ENCODE data around the gene PSTPIP2. TPM values are rescaled to one million over a fixed set of nuclear protein-coding genes. Genes with fewer than 3 reads are reported as not detected.
"Not testable (repeated sequence)": the region's sequence is repeated elsewhere in the genome, so short reads cannot be mapped to it uniquely, and the experiment has no call there.

Gene PSTPIP2
- total and polyA plus RNA-seq, 9 of the 15 experiments (the other 6 are each of a cell fraction or from before 2014, with no cell fraction given) = 14.0 to 45.7 (median 27.1) TPM

DNA sequence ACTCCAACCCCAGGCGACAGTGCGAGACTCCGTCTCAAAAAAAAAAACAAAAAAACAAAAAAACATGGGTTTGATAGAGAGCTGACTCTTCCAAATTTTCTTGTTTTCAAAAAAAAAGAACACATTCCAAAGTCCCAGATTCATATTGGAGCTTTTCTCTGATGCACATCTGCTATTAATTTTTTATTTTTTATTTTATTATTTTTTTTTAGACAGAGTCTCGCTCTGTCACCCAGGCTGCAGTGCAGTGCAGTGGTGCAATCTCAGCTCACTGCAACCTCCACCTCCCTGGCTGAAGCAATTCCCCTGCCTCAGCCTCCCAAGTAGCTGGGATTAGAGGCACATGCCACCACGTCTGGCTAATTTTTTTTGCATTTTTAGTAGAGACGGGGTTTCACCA lies 79.5 kb downstream of the PSTPIP2 start:
- H3K4me1 ChIP-seq (replicated peaks in 1 of 2; ENCODE audit: control insufficient read depth in 2 of 2, insufficient read depth in 2 of 2, low read length in 2 of 2); H3K9me3 ChIP-seq (replicated peaks; ENCODE audit: control insufficient read depth, insufficient read depth, low read depth, low read length); H3K4me2 ChIP-seq (ENCODE audit: insufficient read depth, low read length); H3K27me3 ChIP-seq (ENCODE audit: control insufficient read depth in 2 of 2, insufficient read depth in 2 of 2, low read length in 2 of 2); H3K4me3 ChIP-seq; intact Hi-C loops (cut with micrococcal nuclease); H2AFZ ChIP-seq (ENCODE audit: low read depth, low read length); H4K20me1 ChIP-seq (replicated peaks; ENCODE audit: control insufficient read depth, insufficient read depth, low read length); CTCF ChIA-PET (ENCODE audit: low intra/inter-chr PET ratio); H3K27ac ChIP-seq (ENCODE audit: extremely low read depth, low read depth, low read length); DNase-seq (ENCODE audit: extremely low read depth in 1 of 4, low spot score in 3 of 4); H3K9me1 ChIP-seq (ENCODE audit: control insufficient read depth, insufficient read depth, low read length); H3K9ac ChIP-seq (ENCODE audit: insufficient read depth in 1 of 2, low read depth in 2 of 2, low read length in 2 of 2); BruUV-seq (replicated peaks); FAIRE-seq; ATAC-seq; H3K79me2 ChIP-seq (ENCODE audit: control insufficient read depth, insufficient read depth, low read length); in situ Hi-C loops (cut with MboI); POLR2A ChIA-PET: not testable (repeated sequence)
- WGBS (ENCODE audit: insufficient coverage, low coverage, missing lambda C conversion rate) = 87% methylated on average over 4 of the region's 6 CpGs
- peaks cover 38% of the 10 kb centered on the region; the same call in 2 of the 3 replicates for H3K36me3 ChIP-seq (ENCODE audit: control insufficient read depth, insufficient read depth, low read length)

DNA sequence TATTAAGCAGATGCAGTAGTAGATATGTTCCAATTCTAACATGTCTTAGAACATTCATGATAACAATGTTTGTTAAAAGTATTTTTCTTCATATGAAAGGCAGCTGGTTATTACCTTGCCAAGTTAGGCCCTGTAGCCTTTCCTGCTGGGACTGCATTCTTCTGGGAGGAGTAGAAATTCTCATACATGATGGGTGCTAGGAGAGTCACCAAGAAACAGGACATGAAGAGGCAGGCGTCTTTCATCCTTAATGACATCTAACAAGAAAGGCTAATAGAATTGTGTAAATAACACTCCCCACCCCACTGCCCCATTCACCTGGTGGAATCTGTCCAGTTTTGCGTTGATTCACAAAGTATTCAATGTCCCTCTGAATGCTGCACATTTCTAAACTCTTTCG lies 80.3 kb downstream of the PSTPIP2 start:
- Histone ChIP-seq H3K36me3 (ENCODE audit: control insufficient read depth, insufficient read depth, low read length) (peaks cover 36% of the 10 kb centered on the region; the same call in 2 of the 3 replicates), H4K20me1 (replicated peaks; ENCODE audit: control insufficient read depth, insufficient read depth, low read length) (no peaks in the 10 kb centered on the region), H3K27ac (ENCODE audit: extremely low read depth, low read depth, low read length) (no peak overlapping the region), H3K4me3 (no peak overlapping the region), H3K9me1 (ENCODE audit: control insufficient read depth, insufficient read depth, low read length) (no peaks in the 10 kb centered on the region), H3K9me3 (replicated peaks; ENCODE audit: control insufficient read depth, insufficient read depth, low read depth, low read length) (no peaks in the 10 kb centered on the region; the same call in 1 of the 2 replicates), H3K4me1 (replicated peaks in 1 of 2; ENCODE audit: control insufficient read depth in 2 of 2, insufficient read depth in 2 of 2, low read length in 2 of 2) (no peaks in the 10 kb centered on the region; a peak in 1 of 5 replicates), H3K27me3 (ENCODE audit: control insufficient read depth in 2 of 2, insufficient read depth in 2 of 2, low read length in 2 of 2) (no peaks in the 10 kb centered on the region), H3K4me2 (ENCODE audit: insufficient read depth, low read length) (no peak overlapping the region), H3K79me2 (ENCODE audit: control insufficient read depth, insufficient read depth, low read length) (no peaks in the 10 kb centered on the region), H3K9ac (ENCODE audit: insufficient read depth in 1 of 2, low read depth in 2 of 2, low read length in 2 of 2) (no peak overlapping the region), H2AFZ (ENCODE audit: low read depth, low read length) (no peak overlapping the region)
- CTCF ChIA-PET (ENCODE audit: low intra/inter-chr PET ratio) = no interaction called here
- intact Hi-C loops (cut with micrococcal nuclease) (no loop called here), in situ Hi-C loops (cut with MboI) (no loop called here)
- 100% methylated on average over 2 of the region's 3 CpGs for WGBS (ENCODE audit: insufficient coverage, low coverage, missing lambda C conversion rate)
- DNase-seq (ENCODE audit: extremely low read depth in 1 of 4, low spot score in 3 of 4) (no peak), FAIRE-seq (no peak), ATAC-seq (no peak)
- TF ChIP-seq HEY1 (CRISPR knock-in tag; IDR thresholded peaks at IDR 0.05; ENCODE audit: borderline replicate concordance) (no peak), FOXA1 (IDR thresholded peaks at IDR 0.05; ENCODE audit: borderline replicate concordance) (no peak), C11orf30 (IDR thresholded peaks at IDR 0.05; ENCODE audit: low read depth) (no peak), PHF8 (IDR thresholded peaks at IDR 0.05; ENCODE audit: borderline replicate concordance, low read length) (no peak), NR1H2 (CRISPR knock-in tag; IDR thresholded peaks at IDR 0.05) (no peak), L3MBTL2 (IDR thresholded peaks at IDR 0.05) (no peak)
- TF ChIP-seq, protein P1, sequence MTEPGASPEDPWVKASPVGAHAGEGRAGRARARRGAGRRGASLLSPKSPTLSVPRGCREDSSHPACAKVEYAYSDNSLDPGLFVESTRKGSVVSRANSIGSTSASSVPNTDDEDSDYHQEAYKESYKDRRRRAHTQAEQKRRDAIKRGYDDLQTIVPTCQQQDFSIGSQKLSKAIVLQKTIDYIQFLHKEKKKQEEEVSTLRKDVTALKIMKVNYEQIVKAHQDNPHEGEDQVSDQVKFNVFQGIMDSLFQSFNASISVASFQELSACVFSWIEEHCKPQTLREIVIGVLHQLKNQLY (CRISPR knock-in tag; conservative IDR thresholded peaks at IDR 0.05) = no peak
- POLR2A ChIA-PET = no interaction called here
- no TSS peak for BruUV-seq (replicated peaks)
